ENCODE measurements around the gene VSTM2L. TPM values are rescaled to one million over a fixed set of nuclear protein-coding genes. Genes with fewer than 3 reads are reported as not detected.
"Not testable (repeated sequence)": the region's sequence is repeated elsewhere in the genome, so short reads cannot be mapped to it uniquely, and the experiment has no call there.

Gene VSTM2L
- total RNA-seq, 1 donor from 2014 or later = not detected

DNA sequence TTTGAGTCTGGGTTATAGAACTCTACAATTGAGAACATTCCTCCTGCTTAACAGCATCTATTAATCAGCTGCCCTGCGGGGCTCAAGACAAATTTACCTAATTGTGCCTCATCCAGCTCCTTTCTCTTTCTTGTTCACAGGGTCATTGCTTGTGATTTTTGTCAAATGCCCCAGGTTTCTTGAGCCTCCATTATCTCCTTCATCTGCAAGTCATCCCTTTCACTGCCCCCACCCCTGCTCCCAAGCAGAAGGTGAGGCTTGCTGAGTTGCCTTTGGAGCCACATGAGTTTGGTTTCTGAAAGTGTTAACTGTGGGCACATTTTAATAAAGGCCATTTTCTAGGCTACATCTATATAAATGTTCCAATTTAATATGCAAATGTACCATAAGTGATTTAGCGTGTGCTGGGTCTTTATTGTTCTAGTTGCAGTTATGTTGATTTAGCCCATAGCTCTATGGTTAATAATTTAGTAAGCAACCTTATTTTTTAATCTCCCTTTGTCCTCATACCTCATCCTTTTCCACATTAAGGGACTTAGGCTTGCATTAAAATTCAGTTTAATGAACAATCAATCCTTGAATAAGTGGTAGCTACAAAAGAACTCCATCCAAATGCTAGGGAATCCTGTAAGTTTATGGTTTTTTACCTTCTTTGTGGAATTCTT is 56.1 kb downstream of the VSTM2L start:
- TF ChIP-seq, protein P1, sequence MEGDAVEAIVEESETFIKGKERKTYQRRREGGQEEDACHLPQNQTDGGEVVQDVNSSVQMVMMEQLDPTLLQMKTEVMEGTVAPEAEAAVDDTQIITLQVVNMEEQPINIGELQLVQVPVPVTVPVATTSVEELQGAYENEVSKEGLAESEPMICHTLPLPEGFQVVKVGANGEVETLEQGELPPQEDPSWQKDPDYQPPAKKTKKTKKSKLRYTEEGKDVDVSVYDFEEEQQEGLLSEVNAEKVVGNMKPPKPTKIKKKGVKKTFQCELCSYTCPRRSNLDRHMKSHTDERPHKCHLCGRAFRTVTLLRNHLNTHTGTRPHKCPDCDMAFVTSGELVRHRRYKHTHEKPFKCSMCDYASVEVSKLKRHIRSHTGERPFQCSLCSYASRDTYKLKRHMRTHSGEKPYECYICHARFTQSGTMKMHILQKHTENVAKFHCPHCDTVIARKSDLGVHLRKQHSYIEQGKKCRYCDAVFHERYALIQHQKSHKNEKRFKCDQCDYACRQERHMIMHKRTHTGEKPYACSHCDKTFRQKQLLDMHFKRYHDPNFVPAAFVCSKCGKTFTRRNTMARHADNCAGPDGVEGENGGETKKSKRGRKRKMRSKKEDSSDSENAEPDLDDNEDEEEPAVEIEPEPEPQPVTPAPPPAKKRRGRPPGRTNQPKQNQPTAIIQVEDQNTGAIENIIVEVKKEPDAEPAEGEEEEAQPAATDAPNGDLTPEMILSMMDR (IDR thresholded peaks at IDR 0.05) = no peak
- no peak overlapping the region for H3K27ac Mint-ChIP-seq
- POLR2A ChIA-PET = no interaction called here
- H3K4me3 Mint-ChIP-seq = no peak overlapping the region
- CTCF ChIA-PET = no interaction called here
- H3K4me1 Mint-ChIP-seq = no peaks in the 10 kb centered on the region
- H3K36me3 Mint-ChIP-seq (ENCODE audit: low read depth) = no peaks in the 10 kb centered on the region
- ATAC-seq (ENCODE audit: low read depth) = no peak
- H3K27me3 Mint-ChIP-seq = peaks cover 14% of the 10 kb centered on the region
- no peak for DNase-seq
- intact Hi-C loops (cut with micrococcal nuclease) = no loop called here
- peaks cover 6% of the 10 kb centered on the region for H3K9me3 Mint-ChIP-seq

DNA sequence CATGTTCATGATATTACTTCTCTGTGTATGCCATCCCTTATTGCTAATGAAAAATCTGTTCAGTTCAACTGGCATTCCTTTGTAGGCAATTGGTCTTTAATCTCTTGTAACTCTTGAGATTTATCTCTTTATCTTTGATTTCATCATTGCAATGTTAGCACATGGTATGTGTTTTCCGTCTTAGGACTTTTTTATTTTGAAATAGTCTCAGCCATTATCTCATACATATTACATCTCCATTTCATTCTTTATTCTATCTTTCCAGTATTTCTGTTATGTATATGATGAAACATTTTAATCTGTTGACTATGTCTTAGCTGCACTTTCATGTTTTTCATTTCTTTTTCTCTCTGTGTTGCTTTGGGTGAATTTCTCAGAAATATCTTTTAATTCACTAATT is 58.1 kb downstream of the VSTM2L start:
- POLR2A ChIA-PET = no interaction called here
- H3K4me3 Mint-ChIP-seq = no peak overlapping the region

DNA sequence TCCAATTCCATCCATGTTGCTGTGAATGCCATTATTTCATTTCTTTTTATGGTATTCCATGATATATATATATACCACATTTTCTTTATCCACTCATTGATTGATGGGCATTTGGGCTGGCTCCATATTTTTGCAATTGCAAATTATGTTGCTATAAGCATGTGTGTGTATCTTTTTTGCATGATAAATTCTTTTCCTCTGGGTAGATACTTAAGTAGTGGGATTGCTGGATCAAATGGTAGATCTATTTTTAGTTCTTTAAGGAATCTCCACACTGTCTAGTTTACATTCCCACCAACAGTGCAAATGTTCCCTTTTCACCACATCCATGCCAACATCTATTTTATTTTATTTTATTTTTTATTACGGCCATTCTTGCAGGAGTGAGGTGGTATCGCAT is 60.6 kb downstream of the VSTM2L start:
- ATAC-seq (ENCODE audit: low read depth); H3K4me1 Mint-ChIP-seq; intact Hi-C loops (cut with micrococcal nuclease); DNase-seq; CTCF ChIA-PET; H3K27ac Mint-ChIP-seq; H3K4me3 Mint-ChIP-seq; POLR2A ChIA-PET; H3K36me3 Mint-ChIP-seq (ENCODE audit: low read depth): not testable (repeated sequence)
- H3K27me3 Mint-ChIP-seq = peaks cover 23% of the 10 kb centered on the region
- H3K9me3 Mint-ChIP-seq = peaks cover 25% of the 10 kb centered on the region

More for the DNA sequence above, 58.1 kb downstream of the VSTM2L start:
- Mint-ChIP-seq H3K27ac (no peak overlapping the region), H3K4me1 (no peaks in the 10 kb centered on the region), H3K9me3 (peaks cover 8% of the 10 kb centered on the region), H3K27me3 (peaks cover 16% of the 10 kb centered on the region), H3K36me3 (ENCODE audit: low read depth) (no peaks in the 10 kb centered on the region)
- ATAC-seq (ENCODE audit: low read depth) (no peak), DNase-seq (no peak)
- TF ChIP-seq, protein P1 (IDR thresholded peaks at IDR 0.05) = no peak
- intact Hi-C loops (cut with micrococcal nuclease) = no loop called here
- CTCF ChIA-PET = no interaction called here

DNA sequence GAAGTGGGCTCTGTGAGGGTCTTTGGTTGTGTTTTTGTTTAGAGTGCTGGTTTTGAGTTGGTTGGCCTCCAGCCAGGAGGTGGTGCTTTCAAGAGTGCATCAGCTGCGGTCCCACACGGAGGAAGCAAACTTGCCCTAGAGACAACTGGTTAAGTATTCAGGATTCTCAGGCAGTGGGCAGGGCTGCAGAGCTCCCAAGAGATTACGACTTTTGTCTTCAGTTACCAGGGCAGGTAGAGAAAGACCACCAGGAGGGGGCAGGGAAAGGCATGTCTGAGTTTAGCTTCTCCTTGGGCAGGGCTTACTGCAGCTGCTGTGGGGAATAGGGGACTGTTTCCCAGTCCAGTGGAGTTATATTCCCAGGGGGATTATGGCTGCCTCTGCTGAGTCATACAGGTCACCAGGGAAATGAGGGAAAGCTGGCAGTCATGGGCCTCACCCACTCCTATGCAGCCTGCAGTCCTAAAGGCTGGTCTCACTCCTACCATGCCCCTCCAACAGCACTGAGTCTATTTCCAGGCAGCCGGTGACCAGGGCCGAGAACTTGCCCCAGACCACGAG is 66.0 kb downstream of the VSTM2L start:
- peaks cover 26% of the 10 kb centered on the region for H3K27me3 Mint-ChIP-seq
- no peaks in the 10 kb centered on the region for H3K4me1 Mint-ChIP-seq
- ChIA-PET CTCF (no interaction called here), POLR2A (interaction anchor here (0.6 kb wide), 1 partner anchor 1030 kb away, joined by 6 read pairs; no protein-coding TSS in a partner anchor)
- H3K4me3 Mint-ChIP-seq = no peak overlapping the region
- intact Hi-C loops (cut with micrococcal nuclease) = no loop called here
- DNase-seq (no peak), ATAC-seq (ENCODE audit: low read depth) (no peak)
- TF ChIP-seq, protein P1 (IDR thresholded peaks at IDR 0.05) = no peak
- no peak overlapping the region for H3K27ac Mint-ChIP-seq
- peaks cover 21% of the 10 kb centered on the region for H3K9me3 Mint-ChIP-seq
- H3K36me3 Mint-ChIP-seq (ENCODE audit: low read depth) = peaks cover 2% of the 10 kb centered on the region

DNA sequence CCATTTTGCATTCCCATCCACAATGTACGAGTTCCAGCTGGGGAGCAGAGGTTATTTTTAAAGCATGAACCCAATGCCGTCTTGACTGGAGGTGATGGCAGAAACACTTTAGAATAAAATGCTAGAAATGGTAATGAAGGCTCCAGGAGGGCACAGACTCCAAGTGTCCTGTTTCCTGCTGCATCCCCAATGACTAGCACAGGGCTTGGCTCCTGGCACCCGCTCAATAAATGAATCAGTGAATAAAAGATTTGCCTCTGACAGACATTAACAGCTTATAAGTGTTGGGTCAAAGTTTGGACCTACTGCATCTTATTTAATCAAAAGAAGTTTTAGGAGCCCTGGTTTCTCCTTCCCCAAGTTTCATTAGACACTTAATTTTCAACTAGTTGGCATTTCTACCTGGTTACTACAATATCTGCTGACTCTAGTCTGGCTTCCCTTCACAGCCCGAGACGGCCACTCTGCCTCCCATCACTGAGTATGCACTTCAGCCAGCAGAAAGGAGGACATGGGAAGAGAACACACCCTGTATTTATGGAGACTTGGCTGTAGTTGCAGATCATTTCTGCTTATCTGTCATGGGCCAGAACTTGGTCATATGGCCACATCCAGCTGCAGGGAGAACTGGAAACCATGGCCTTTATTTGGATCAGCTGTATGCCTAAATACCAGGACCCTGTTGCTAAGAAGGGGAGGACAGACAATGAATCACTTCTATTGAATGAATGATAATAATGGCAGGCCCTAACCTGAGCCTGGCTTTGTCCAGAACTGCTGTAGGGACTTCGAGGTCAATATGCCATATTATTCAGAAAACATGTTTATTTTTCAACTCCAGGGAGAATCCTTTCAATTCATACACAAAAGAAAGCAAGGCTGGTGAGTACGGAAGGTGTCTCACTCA is 67.3 kb downstream of the VSTM2L start:
- ChIA-PET CTCF (interaction anchor here (0.6 to 1.1 kb wide), 2 partner anchors 22 to 932 kb away, joined by 3 read pairs; no protein-coding TSS in a partner anchor), POLR2A (no interaction called here)
- TF ChIP-seq, protein P1 (IDR thresholded peaks at IDR 0.05) = no peak
- H3K36me3 Mint-ChIP-seq (ENCODE audit: low read depth) = peaks cover 2% of the 10 kb centered on the region
- H3K4me3 Mint-ChIP-seq = no peak overlapping the region
- peaks cover 21% of the 10 kb centered on the region for H3K27me3 Mint-ChIP-seq
- H3K27ac Mint-ChIP-seq = no peak overlapping the region
- peaks cover 19% of the 10 kb centered on the region for H3K9me3 Mint-ChIP-seq
- H3K4me1 Mint-ChIP-seq = no peaks in the 10 kb centered on the region
- DNase-seq (no peak), ATAC-seq (ENCODE audit: low read depth) (no peak)
- intact Hi-C loops (cut with micrococcal nuclease) = no loop called here

Data from activated B cell treated with CpG ODN at 0.5 μM for 24 hours (primary cell).